Muscle layer of duodenum (tissue), 2 donors: ENCODE results near the gene UQCC5.

ENCODE experiments used
- H3K27ac ChIP-seq: one replicate; pipeline ENCODE4 v1.7.0; 2013; ENCODE audit warnings: mild to moderate bottlenecking, low read length
- H3K27me3 ChIP-seq: one replicate; pipeline ENCODE4 v1.7.0; 2013; ENCODE audit warnings: low read depth, mild to moderate bottlenecking, control low read depth, low read length
- H3K36me3 ChIP-seq, 2 donors: one replicate each; pipeline ENCODE4 v1.7.0; 2013; ENCODE audit warnings: low read length in 2 of 2, control low read depth in 1 of 2, mild to moderate bottlenecking in 1 of 2; ENCODE audit not compliant: insufficient read depth in 2 of 2, control insufficient read depth in 1 of 2
- H3K4me1 ChIP-seq, 2 donors: one replicate each; pipeline ENCODE4 v1.7.0; 2013; ENCODE audit warnings: low read length in 2 of 2, mild to moderate bottlenecking in 2 of 2, control low read depth in 1 of 2, moderate library complexity in 1 of 2; ENCODE audit not compliant: insufficient read depth in 2 of 2, control insufficient read depth in 1 of 2
- H3K4me3 ChIP-seq, 2 donors: one replicate each; pipeline ENCODE4 v1.7.0; 2013; ENCODE audit warnings: low read length in 2 of 2, low read depth in 1 of 2, mild to moderate bottlenecking in 1 of 2
- H3K9me3 ChIP-seq, 2 donors: one replicate each; pipeline ENCODE4 v1.7.0; 2013; ENCODE audit warnings: low read length in 2 of 2, control low read depth in 1 of 2, mild to moderate bottlenecking in 1 of 2; ENCODE audit not compliant: control insufficient read depth in 1 of 2
- donor health status: healthy.

The UQCC5 gene

GRCh38 chr3:52519445-52520140 is 16.8 kb upstream of the UQCC5 start:
- H3K27ac ChIP-seq = no peak overlapping the region
- H3K27me3 ChIP-seq = no peaks in the 10 kb centered on the region
- peaks cover 0 to 4% of the 10 kb centered on the region in 2 donors for H3K36me3 ChIP-seq
- no peak overlapping the region for H3K4me3 ChIP-seq
- H3K9me3 ChIP-seq = no peaks in the 10 kb centered on the region
- no peaks in the 10 kb centered on the region for H3K4me1 ChIP-seq

- no peak overlapping the region for H3K4me3 ChIP-seq
- H3K4me1 ChIP-seq = no peaks in the 10 kb centered on the region
- H3K27me3 ChIP-seq = no peaks in the 10 kb centered on the region
- no peaks in the 10 kb centered on the region for H3K9me3 ChIP-seq
- H3K36me3 ChIP-seq = peaks cover 0 to 4% of the 10 kb centered on the region in 2 donors
- H3K27ac ChIP-seq = no peak overlapping the region
Observed at GRCh38 chr3:52520141-52520667, 16.2 kb upstream of the UQCC5 start.

GRCh38 chr3:52520716-52521487 is 15.5 kb upstream of the UQCC5 start:
- H3K4me3 ChIP-seq = no peak overlapping the region
- no peak overlapping the region for H3K27ac ChIP-seq
- H3K36me3 ChIP-seq = peaks cover 0 to 4% of the 10 kb centered on the region in 2 donors
- H3K4me1 ChIP-seq = no peaks in the 10 kb centered on the region
- H3K27me3 ChIP-seq = no peaks in the 10 kb centered on the region
- H3K9me3 ChIP-seq = no peaks in the 10 kb centered on the region

- H3K4me3 ChIP-seq = no peak overlapping the region
- peaks cover 0 to 4% of the 10 kb centered on the region in 2 donors for H3K36me3 ChIP-seq
- H3K4me1 ChIP-seq = no peaks in the 10 kb centered on the region
- H3K9me3 ChIP-seq = no peaks in the 10 kb centered on the region
- no peak overlapping the region for H3K27ac ChIP-seq
- no peaks in the 10 kb centered on the region for H3K27me3 ChIP-seq
Observed at GRCh38 chr3:52521488-52521824, 14.9 kb upstream of the UQCC5 start.

GRCh38 chr3:52521881-52522650 is 14.3 kb upstream of the UQCC5 start:
- no peak overlapping the region for H3K4me3 ChIP-seq
- H3K4me1 ChIP-seq = no peaks in the 10 kb centered on the region
- no peaks in the 10 kb centered on the region for H3K9me3 ChIP-seq
- H3K27me3 ChIP-seq = no peaks in the 10 kb centered on the region
- H3K27ac ChIP-seq = no peak overlapping the region
- H3K36me3 ChIP-seq = peaks cover 0 to 4% of the 10 kb centered on the region in 2 donors

- Histone ChIP-seq H3K4me1 (no peaks in the 10 kb centered on the region), H3K4me3 (no peak overlapping the region), H3K36me3 (peaks cover 4 to 5% of the 10 kb centered on the region in 2 donors), H3K9me3 (no peaks in the 10 kb centered on the region), H3K27ac (no peak overlapping the region), H3K27me3 (no peaks in the 10 kb centered on the region)
Observed at GRCh38 chr3:52522651-52523251, 13.7 kb upstream of the UQCC5 start.

GRCh38 chr3:52523386-52524257 is 12.8 kb upstream of the UQCC5 start:
- peaks cover 4 to 9% of the 10 kb centered on the region in 2 donors for H3K36me3 ChIP-seq
- H3K27ac ChIP-seq = no peak overlapping the region

GRCh38 chr3:52524258-52524751 is 12.1 kb upstream of the UQCC5 start:
- H3K4me1 ChIP-seq = no peaks in the 10 kb centered on the region
- no peaks in the 10 kb centered on the region for H3K27me3 ChIP-seq
- H3K27ac ChIP-seq = no peak overlapping the region
- H3K9me3 ChIP-seq = no peaks in the 10 kb centered on the region
- no peak overlapping the region for H3K4me3 ChIP-seq
- peaks cover 4 to 9% of the 10 kb centered on the region in 2 donors for H3K36me3 ChIP-seq

More at GRCh38 chr3:52523386-52524257, 12.8 kb upstream of the UQCC5 start:
- H3K4me1 ChIP-seq = no peaks in the 10 kb centered on the region
- no peaks in the 10 kb centered on the region for H3K9me3 ChIP-seq
- H3K4me3 ChIP-seq = no peak overlapping the region
- H3K27me3 ChIP-seq = no peaks in the 10 kb centered on the region

- Histone ChIP-seq H3K36me3 (peaks cover 0 to 9% of the 10 kb centered on the region in 2 donors), H3K27ac (no peak overlapping the region), H3K27me3 (no peaks in the 10 kb centered on the region), H3K4me1 (no peaks in the 10 kb centered on the region), H3K4me3 (no peak overlapping the region), H3K9me3 (no peaks in the 10 kb centered on the region)
Observed at GRCh38 chr3:52524752-52525679, 11.4 kb upstream of the UQCC5 start.
